HG03575 (cell line): ENCODE data around the gene RBM26.

ENCODE experiments used
- ATAC-seq: cut with Tn5 transposase; IDR thresholded peaks from one replicate; pipeline ENCODE4 v1.9.1; 2021; ENCODE audit not compliant: unreplicated experiment, insufficient number of reproducible peaks, low FRiP score; ENCODE audit errors: extremely low read depth

RBM26 gene

DNA sequence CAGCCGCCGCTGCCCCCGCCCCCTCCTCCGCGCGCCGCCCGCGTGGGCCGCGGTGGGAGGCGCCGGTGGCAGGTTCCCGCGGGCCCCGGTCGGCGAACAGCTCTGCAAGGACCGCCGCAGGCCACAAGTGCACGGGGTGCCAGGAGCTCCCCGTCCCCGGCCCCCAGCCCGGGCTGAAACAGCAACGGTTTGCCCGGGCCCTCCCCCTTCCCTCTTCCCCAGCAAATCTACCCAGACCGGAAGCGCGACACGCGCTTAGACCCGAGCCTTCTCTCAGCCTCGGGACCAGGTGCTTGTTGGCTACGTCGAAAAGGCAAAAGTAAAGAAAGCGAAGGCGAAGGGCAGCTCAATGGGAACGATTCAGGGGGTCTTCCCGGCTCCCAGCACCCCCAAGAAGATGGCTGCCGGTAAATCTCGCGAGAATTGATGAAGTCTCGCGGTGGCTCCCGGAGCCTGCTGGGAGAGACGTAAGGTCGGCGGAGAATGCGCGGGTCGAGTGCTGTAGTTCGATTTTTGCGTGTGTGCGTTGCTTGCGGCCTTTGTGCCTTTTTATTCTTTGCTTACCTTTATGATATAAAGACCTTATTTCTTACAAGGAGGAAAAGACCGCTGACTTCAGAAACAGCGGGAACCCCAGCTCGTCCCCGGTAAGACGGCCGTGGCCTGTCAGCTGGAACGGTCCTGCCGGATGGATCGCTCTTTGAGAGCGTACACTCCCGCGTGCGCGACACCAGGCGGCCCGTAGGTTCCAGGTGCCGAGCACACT lies at the start of gene RBM26:
Gene RBM26 (minus strand): TSS at position 425 of the 766 bp plus-strand sequence. CDS start 481 bp downstream, outside the sequence.
- ATAC-seq = peak; percentile 58

- no peak for ATAC-seq
Observed at GRCh38 chr13:79455331-79455730, 49.3 kb upstream of the RBM26 start.

GRCh38 chr13:79452239-79452913 lies 46.3 kb upstream of the RBM26 start:
- no peak for ATAC-seq

DNA sequence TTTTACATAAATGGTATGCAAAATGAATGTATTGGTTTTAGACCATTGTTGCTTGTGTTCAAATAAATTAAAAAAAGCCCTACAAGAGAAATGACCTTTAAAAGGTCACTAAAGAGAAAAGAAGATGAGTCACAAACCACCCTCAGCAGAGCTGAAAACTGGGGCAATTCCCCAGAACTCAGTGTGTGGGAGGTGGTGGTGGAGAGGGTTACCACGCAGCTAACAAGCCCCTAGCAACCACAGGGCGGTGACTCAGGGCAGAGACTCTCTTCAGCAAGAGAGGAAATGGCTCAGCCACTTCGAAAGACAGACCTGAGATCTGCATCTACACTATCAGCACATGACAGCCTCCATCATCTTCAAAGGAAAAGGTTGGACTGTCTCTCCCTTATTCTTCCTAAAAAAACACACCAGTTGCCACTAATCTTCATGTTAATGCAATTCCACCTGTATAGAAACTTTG lies 45.5 kb upstream of the RBM26 start:
- peak; percentile 97 for ATAC-seq

- no peak for ATAC-seq
Observed at GRCh38 chr13:79450110-79450509, 44.1 kb upstream of the RBM26 start.

DNA sequence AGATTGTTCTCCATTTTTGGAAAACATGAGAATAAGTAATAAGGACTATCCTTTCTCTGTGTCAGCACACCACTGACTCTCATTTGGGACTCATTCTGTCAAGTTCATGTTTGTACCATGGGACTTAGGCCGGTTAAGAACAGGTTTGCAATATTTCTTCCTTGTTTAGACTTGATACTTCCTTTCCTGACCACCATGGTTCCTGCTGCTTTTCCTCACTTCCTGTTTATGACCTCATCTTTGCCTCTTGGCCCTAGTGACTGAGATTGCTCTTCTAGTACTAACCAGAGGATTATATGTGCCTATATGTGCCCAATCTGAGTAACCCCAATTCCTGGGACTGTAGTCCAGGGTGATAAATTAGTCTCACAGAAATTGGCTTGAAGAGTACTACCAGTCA lies 42.4 kb upstream of the RBM26 start:
- ATAC-seq = no peak

- no peak for ATAC-seq
Observed at GRCh38 chr13:79447741-79448140, 41.7 kb upstream of the RBM26 start.

- no peak for ATAC-seq
Observed at GRCh38 chr13:79447141-79447540, 41.1 kb upstream of the RBM26 start.

DNA sequence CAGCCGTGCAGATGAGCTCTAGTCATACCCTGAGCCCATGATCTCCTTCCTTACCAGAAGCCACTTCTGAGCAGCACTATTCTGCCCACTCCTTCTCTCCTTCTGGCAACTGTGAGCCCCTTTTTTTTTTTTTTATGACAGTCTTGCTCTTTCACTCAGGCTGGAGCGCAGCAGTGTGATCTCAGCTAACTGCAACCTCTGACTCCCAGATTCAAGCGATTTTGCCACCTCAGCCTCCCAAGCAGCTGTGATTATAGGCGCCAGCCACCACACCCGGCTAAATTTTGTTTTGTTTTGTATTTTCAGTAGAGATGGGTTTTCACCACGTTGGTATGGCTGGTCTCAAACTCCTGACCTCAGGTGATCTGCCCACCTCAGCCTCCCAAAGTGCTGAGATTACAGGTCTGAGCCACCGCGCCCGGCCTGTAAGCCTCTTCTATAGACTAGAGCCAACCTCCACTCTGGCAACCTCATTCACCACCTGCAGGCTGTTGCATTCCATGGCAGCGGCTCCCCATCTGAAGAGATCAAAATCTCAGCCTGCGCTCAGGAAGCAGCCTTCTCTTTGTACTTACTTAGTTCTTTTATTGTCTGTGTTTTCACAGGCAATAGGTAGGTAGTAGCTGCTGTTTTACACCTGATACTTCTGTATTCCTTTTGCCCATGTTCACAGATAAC lies 40.1 kb upstream of the RBM26 start:
- ATAC-seq = no peak

- no peak for ATAC-seq
Observed at GRCh38 chr13:79442706-79443105, 36.7 kb upstream of the RBM26 start.

GRCh38 chr13:79442221-79442620 lies 36.2 kb upstream of the RBM26 start:
- ATAC-seq = no peak

DNA sequence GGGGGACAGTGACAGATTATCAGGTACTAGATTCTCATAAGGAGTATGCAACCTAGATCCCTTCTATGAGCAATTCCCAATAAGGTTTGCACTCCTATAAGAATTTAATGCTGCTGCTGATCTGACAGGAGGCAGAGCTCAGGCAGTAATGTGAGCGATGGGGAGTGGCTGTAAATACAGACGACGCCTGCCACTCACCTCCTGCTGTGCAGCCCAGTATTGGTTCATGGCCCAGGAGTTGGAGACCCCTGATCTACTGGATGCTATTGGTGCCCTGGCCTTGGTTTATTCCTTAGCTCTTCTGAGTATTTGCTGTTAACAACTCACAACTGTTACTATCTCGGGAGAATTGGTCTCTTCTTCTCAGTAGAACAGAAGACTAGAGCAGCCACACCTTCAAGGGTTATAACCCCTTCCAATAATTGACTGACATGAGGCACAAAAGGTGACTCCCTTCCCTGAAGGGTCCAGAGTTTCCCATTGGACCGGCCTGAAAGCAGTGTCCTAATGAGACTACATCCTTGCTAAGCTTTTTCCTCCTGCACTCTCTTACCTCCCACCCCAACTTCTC lies 35.0 kb upstream of the RBM26 start:
- ATAC-seq = no peak

- no peak for ATAC-seq
Observed at GRCh38 chr13:79439275-79439674, 33.2 kb upstream of the RBM26 start.

GRCh38 chr13:79435561-79435990 lies 29.5 kb upstream of the RBM26 start:
- ATAC-seq = no peak

DNA sequence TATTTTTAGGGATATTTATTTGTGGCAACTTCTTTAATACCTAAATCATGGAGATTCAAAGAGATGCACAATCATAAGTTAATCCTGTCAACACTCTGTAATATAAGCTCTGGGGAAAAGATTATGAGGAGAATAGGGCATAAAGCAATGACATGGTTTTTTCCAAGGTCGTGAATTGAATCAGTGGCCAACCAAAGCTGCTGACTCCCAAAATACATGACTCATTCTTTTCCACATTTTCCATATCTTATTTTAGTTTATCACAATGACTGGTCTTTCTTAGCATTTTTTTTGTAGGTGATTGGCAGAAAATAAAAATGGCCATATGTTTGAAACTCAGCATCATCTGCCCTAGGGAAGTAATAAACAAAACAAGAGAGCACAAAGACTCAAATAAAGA lies 28.5 kb upstream of the RBM26 start:
- ATAC-seq = no peak

DNA sequence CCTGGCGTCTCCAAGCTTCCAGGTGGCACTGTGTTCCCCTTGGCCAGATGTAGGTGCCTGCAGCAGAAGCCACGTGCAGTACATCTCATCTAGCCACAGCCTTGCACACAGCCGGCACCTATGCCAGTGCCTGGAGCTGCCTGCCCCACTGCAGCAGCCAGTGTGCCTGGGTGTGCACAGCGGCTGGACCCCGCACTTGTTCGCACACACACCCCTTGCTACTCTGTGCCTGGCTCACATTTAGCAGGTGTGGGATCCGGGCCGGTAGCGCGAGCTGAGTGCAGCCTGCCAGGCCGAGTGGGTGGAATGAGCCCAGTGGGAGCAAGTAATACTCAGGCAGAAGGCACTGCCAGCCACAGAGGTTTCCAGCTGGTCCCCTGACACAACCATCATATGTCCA lies 26.9 kb upstream of the RBM26 start:
- no peak for ATAC-seq

GRCh38 chr13:79432086-79432485 lies 26.0 kb upstream of the RBM26 start:
- no peak for ATAC-seq

- ATAC-seq = no peak
Observed at GRCh38 chr13:79429309-79429708, 23.3 kb upstream of the RBM26 start.

GRCh38 chr13:79427883-79428282 lies 21.8 kb upstream of the RBM26 start:
- no peak for ATAC-seq

DNA sequence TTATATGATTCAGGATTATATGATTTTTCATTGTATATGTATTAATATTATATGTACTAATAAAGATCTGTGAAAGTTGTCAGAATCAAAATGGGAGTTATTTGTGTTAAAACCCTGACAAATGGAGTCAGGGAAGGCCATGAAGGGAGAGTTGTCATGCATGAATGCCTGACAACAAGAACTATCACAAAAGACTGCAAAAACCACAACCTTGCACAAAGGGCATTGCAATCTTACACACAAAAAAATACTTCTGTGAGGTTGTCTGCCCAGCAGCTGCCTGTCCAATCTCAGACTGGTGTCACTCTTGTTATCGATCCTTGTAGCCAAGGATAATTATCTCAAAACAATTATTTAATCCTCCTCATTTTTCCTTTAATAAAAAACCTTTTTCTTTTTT lies 21.2 kb upstream of the RBM26 start:
- ATAC-seq = no peak
